Calu3 (cell line): Measurements from ENCODE around the gene MAN2A1. TPM values are rescaled to one million over a fixed set of nuclear protein-coding genes. Genes with fewer than 3 reads are reported as not detected.

Experiments used
- BruUV-seq: library from RNA; stranded (reverse); fragments of 400-500 nt; replicated peaks from 2 replicates; lab custom pipeline; 2021; lab: Mats Ljungman, UMichigan
- CTCF ChIA-PET: fragments of 300-600 bp; sonication (Branson Sonifier 250); formaldehyde crosslinking; loops from one replicate; lab custom pipeline; 2022; ENCODE audit warnings: antibody characterized with exemption; lab: Charles Lee
- DNase-seq: peaks from one replicate; pipeline ENCODE4 v3.0.0; 2022
- H3K27ac Mint-ChIP-seq: one replicate; pipeline ENCODE4 v1.8.0; 2022; ENCODE audit warnings: mixed read lengths; ENCODE audit not compliant: unreplicated experiment
- H3K27me3 Mint-ChIP-seq: one replicate; pipeline ENCODE4 v1.8.0; 2022; ENCODE audit warnings: mixed read lengths; ENCODE audit not compliant: unreplicated experiment
- H3K36me3 Mint-ChIP-seq: one replicate; pipeline ENCODE4 v1.8.0; 2022; ENCODE audit warnings: mild to moderate bottlenecking, moderate library complexity, mixed read lengths; ENCODE audit not compliant: insufficient read depth, unreplicated experiment
- H3K4me1 Mint-ChIP-seq: one replicate; pipeline ENCODE4 v1.8.0; 2022; ENCODE audit warnings: mild to moderate bottlenecking, low read depth, mixed read lengths; ENCODE audit not compliant: unreplicated experiment
- H3K4me3 Mint-ChIP-seq: one replicate; pipeline ENCODE4 v1.8.0; 2022; ENCODE audit warnings: mild to moderate bottlenecking, low read depth, moderate library complexity, mixed read lengths; ENCODE audit not compliant: unreplicated experiment
- H3K9me3 Mint-ChIP-seq: one replicate; pipeline ENCODE4 v1.8.0; 2022; ENCODE audit warnings: low read depth, mixed read lengths; ENCODE audit not compliant: unreplicated experiment
- CTCF ChIP-seq: fragments of 200-600 bp; IDR thresholded peaks from one replicate; pipeline ENCODE4 v1.8.0; 2022; ENCODE audit warnings: antibody characterized with exemption; ENCODE audit not compliant: unreplicated experiment
- intact Hi-C: fragments of 100-400 bp; cut with micrococcal nuclease; formaldehyde crosslinking; loops from one replicate; pipeline ENCODE4 v1.10.0; 2022; ENCODE audit not compliant: unreplicated experiment
- total RNA-seq: library from RNA; stranded (reverse); gene quantifications from 2 replicates; pipeline ENCODE4 v1.2.3, GENCODE V29; 2022

MAN2A1 gene
- total RNA-seq, 1 experiment from 2014 or later: 76.3 TPM

- intact Hi-C loops: no loop called here
Measured at GRCh38 chr5:109823597-109823996, 133.9 kb downstream of the MAN2A1 start.

GRCh38 chr5:109825450-109825849 is 135.7 kb downstream of the MAN2A1 start:
- Mint-ChIP-seq H3K4me1 (no peaks in the 10 kb centered on the region), H3K4me3 (no peak overlapping the region), H3K27ac (no peak overlapping the region), H3K9me3 (no peaks in the 10 kb centered on the region), H3K27me3 (no peaks in the 10 kb centered on the region), H3K36me3 (no peaks in the 10 kb centered on the region)
- CTCF ChIA-PET: no interaction called here
- BruUV-seq: no TSS peak
- intact Hi-C loops: no loop called here
- no peak for DNase-seq
- no peak for TF ChIP-seq CTCF

More at GRCh38 chr5:109823597-109823996, 133.9 kb downstream of the MAN2A1 start:
- no peaks in the 10 kb centered on the region for H3K9me3 Mint-ChIP-seq
- BruUV-seq: no TSS peak
- CTCF ChIA-PET: no interaction called here
- no peaks in the 10 kb centered on the region for H3K36me3 Mint-ChIP-seq
- no peak for DNase-seq
- no peaks in the 10 kb centered on the region for H3K4me1 Mint-ChIP-seq
- H3K4me3 Mint-ChIP-seq: no peak overlapping the region
- TF ChIP-seq CTCF: no peak
- H3K27ac Mint-ChIP-seq: no peak overlapping the region
- no peaks in the 10 kb centered on the region for H3K27me3 Mint-ChIP-seq

- DNase-seq: no peak
- H3K4me1 Mint-ChIP-seq: peaks cover 7% of the 10 kb centered on the region
- no peaks in the 10 kb centered on the region for H3K36me3 Mint-ChIP-seq
- H3K4me3 Mint-ChIP-seq: no peak overlapping the region
- no peak overlapping the region for H3K27ac Mint-ChIP-seq
- CTCF ChIA-PET: no interaction called here
- intact Hi-C loops: no loop called here
- H3K9me3 Mint-ChIP-seq: no peaks in the 10 kb centered on the region
- no peak for TF ChIP-seq CTCF
- no peaks in the 10 kb centered on the region for H3K27me3 Mint-ChIP-seq
- BruUV-seq: no TSS peak
Measured at GRCh38 chr5:109826426-109826825, 136.7 kb downstream of the MAN2A1 start.

- Mint-ChIP-seq H3K4me1 (peaks cover 9% of the 10 kb centered on the region), H3K27me3 (no peaks in the 10 kb centered on the region), H3K27ac (no peak overlapping the region), H3K4me3 (no peak overlapping the region), H3K36me3 (no peaks in the 10 kb centered on the region), H3K9me3 (no peaks in the 10 kb centered on the region)
- DNase-seq: no peak
- CTCF ChIA-PET: no interaction called here
- TF ChIP-seq CTCF: no peak
- intact Hi-C loops: no loop called here
- BruUV-seq: no TSS peak
Measured at GRCh38 chr5:109829331-109829730, 139.6 kb downstream of the MAN2A1 start.
